ENCODE data around the gene NAV1. TPM values are rescaled to one million over a fixed set of nuclear protein-coding genes. Genes with fewer than 3 reads are reported as not detected.

NAV1 gene
- total RNA-seq, 4 donors from 2014 or later: 13.0 to 40.6 (median 16.9) TPM

GRCh38 chr1:201501144-201501543, 37.8 kb upstream of the NAV1 start:
- Histone ChIP-seq H3K27me3 (no peaks in the 10 kb centered on the region), H3K36me3 (no peaks in the 10 kb centered on the region), H3K27ac (peak overlapping the region; percentile 93 to 97 (median 96)), H3K9me3 (no peaks in the 10 kb centered on the region), H3K4me1 (peaks cover 22 to 88% (median 54%) of the 10 kb centered on the region in 4 donors), H3K4me3 (no peak overlapping the region)
- 76% methylated on average over 8 of the region's 8 CpGs; no CpG with 5 or more reads in 1 of the 2 donors for WGBS, 2 donors (ENCODE audit: low coverage in 1 of 2)
- intact Hi-C loops (cut with DNase I; ENCODE audit: low total_unique reads): no loop called here
- DNase-seq: no peak
- in situ Hi-C loops (cut with MboI; ENCODE audit: low pct_ligation_motif_present in 1 of 4, low pct_unique_long_range_greater_than_20kb in 1 of 4, low sequenced_read_pairs in 3 of 4): no loop called here
- TF ChIP-seq CTCF (IDR thresholded peaks at IDR 0.05): no peak
- peak; percentile 12 to 65 (median 51) for TF ChIP-seq POLR2AphosphoS5 (IDR thresholded peaks at IDR 0.05)

GRCh38 chr1:201501812-201502510, 37.0 kb upstream of the NAV1 start:
- 64 to 81% methylated on average over 5 to 10 of the region's 10 CpGs for WGBS, 2 donors (ENCODE audit: low coverage in 1 of 2)
- Histone ChIP-seq H3K27ac (peak overlapping the region; percentile 93 to 97 (median 96)), H3K36me3 (no peaks in the 10 kb centered on the region), H3K4me3 (peak overlapping the region in 1 of 4 donors; percentile 7), H3K27me3 (no peaks in the 10 kb centered on the region), H3K4me1 (peaks cover 19 to 81% (median 49%) of the 10 kb centered on the region in 4 donors), H3K9me3 (no peaks in the 10 kb centered on the region)
- no peak for DNase-seq
- intact Hi-C loops (cut with DNase I; ENCODE audit: low total_unique reads) (no loop called here), in situ Hi-C loops (cut with MboI; ENCODE audit: low pct_ligation_motif_present in 1 of 4, low pct_unique_long_range_greater_than_20kb in 1 of 4, low sequenced_read_pairs in 3 of 4) (no loop called here)
- TF ChIP-seq POLR2A (IDR thresholded peaks at IDR 0.05): no peak
- peak in 1 of 3 donors; percentile 64 for TF ChIP-seq POLR2AphosphoS5 (IDR thresholded peaks at IDR 0.05)

- no peaks in the 10 kb centered on the region for H3K36me3 ChIP-seq
- in situ Hi-C loops (cut with MboI; ENCODE audit: low pct_ligation_motif_present in 1 of 4, low pct_unique_long_range_greater_than_20kb in 1 of 4, low sequenced_read_pairs in 3 of 4): no loop called here
- H3K4me1 ChIP-seq: peaks cover 19 to 84% (median 53%) of the 10 kb centered on the region in 4 donors
- peak overlapping the region; percentile 93 to 97 (median 96) for H3K27ac ChIP-seq
- no peak for TF ChIP-seq POLR2A (IDR thresholded peaks at IDR 0.05)
- peak in 1 of 3 donors; percentile 26 for TF ChIP-seq POLR2AphosphoS5 (IDR thresholded peaks at IDR 0.05)
- intact Hi-C loops (cut with DNase I; ENCODE audit: low total_unique reads): no loop called here
- H3K27me3 ChIP-seq: no peaks in the 10 kb centered on the region
- WGBS, 2 donors (ENCODE audit: low coverage in 1 of 2): 68% methylated on average over 3 of the region's 3 CpGs; no CpG with 5 or more reads in 1 of the 2 donors
- peak overlapping the region in 1 of 4 donors; percentile 7 for H3K4me3 ChIP-seq
- no peaks in the 10 kb centered on the region for H3K9me3 ChIP-seq
- no peak for DNase-seq
Measured at GRCh38 chr1:201502511-201502857, 36.4 kb upstream of the NAV1 start.

GRCh38 chr1:201503397-201504176, 35.3 kb upstream of the NAV1 start:
- no peaks in the 10 kb centered on the region for H3K9me3 ChIP-seq
- in situ Hi-C loops (cut with MboI; ENCODE audit: low pct_ligation_motif_present in 1 of 4, low pct_unique_long_range_greater_than_20kb in 1 of 4, low sequenced_read_pairs in 3 of 4) (no loop called here), intact Hi-C loops (cut with DNase I; ENCODE audit: low total_unique reads) (no loop called here)
- peak; percentile 96 for TF ChIP-seq EP300 (IDR thresholded peaks at IDR 0.05; ENCODE audit: low read depth)
- peak; percentile 51 for TF ChIP-seq POLR2A (IDR thresholded peaks at IDR 0.05)
- peak; percentile 83 to 90 (median 90) for TF ChIP-seq POLR2AphosphoS5 (IDR thresholded peaks at IDR 0.05)
- no peak for TF ChIP-seq CTCF (IDR thresholded peaks at IDR 0.05)
- 52 to 67% methylated on average over 3 to 13 of the region's 13 CpGs for WGBS, 2 donors (ENCODE audit: low coverage in 1 of 2)
- H3K36me3 ChIP-seq: no peaks in the 10 kb centered on the region
- H3K4me3 ChIP-seq: peak overlapping the region; percentile 5 to 71 (median 46)
- peaks cover 19 to 83% (median 56%) of the 10 kb centered on the region in 4 donors for H3K4me1 ChIP-seq
- H3K27me3 ChIP-seq: no peaks in the 10 kb centered on the region
- H3K27ac ChIP-seq: peak overlapping the region; percentile 93 to 97 (median 96)
- peak; percentile 47 for DNase-seq

- Histone ChIP-seq H3K4me3 (peak overlapping the region; percentile 5 to 88 (median 68)), H3K9me3 (no peaks in the 10 kb centered on the region), H3K27me3 (no peaks in the 10 kb centered on the region), H3K27ac (peak overlapping the region; percentile 93 to 97 (median 96)), H3K36me3 (no peaks in the 10 kb centered on the region), H3K4me1 (peaks cover 19 to 79% (median 54%) of the 10 kb centered on the region in 4 donors)
- TF ChIP-seq POLR2AphosphoS5 (IDR thresholded peaks at IDR 0.05) (peak in 1 of 3 donors; percentile 16), EP300 (IDR thresholded peaks at IDR 0.05; ENCODE audit: low read depth) (no peak)
- intact Hi-C loops (cut with DNase I; ENCODE audit: low total_unique reads) (no loop called here), in situ Hi-C loops (cut with MboI; ENCODE audit: low pct_ligation_motif_present in 1 of 4, low pct_unique_long_range_greater_than_20kb in 1 of 4, low sequenced_read_pairs in 3 of 4) (no loop called here)
- WGBS, 2 donors (ENCODE audit: low coverage in 1 of 2): 41 to 56% methylated on average over 3 of the region's 3 CpGs
- no peak for DNase-seq
Measured at GRCh38 chr1:201504179-201504631, 34.7 kb upstream of the NAV1 start.
